GM12878 (cell line): ENCODE data around the gene IFI6. TPM values are rescaled to one million over a fixed set of nuclear protein-coding genes. Genes with fewer than 3 reads are reported as not detected.

ENCODE experiments used
- ATF3 ChIP-seq: IDR thresholded peaks from 2 replicates; pipeline ENCODE4 v1.6.1; 2011; ENCODE audit warnings: low read depth, mild to moderate bottlenecking, low read length, moderate library complexity, borderline replicate concordance; ENCODE audit errors: extremely low read depth
- BCL11A ChIP-seq: IDR thresholded peaks from 2 replicates; pipeline ENCODE4 v1.6.1; 2011; ENCODE audit warnings: low read depth, low read length
- CEBPZ ChIP-seq: fragments of 150-350 bp; IDR thresholded peaks from 2 replicates; pipeline ENCODE4 v1.6.1; 2016; ENCODE audit warnings: low read depth, low read length
- CREB1 ChIP-seq: IDR thresholded peaks from 2 replicates; pipeline ENCODE4 v1.6.1; 2012; ENCODE audit warnings: low read depth, mild to moderate bottlenecking, inconsistent platforms
- CREM ChIP-seq: IDR thresholded peaks from 2 replicates; pipeline ENCODE4 v1.6.1; 2014; ENCODE audit warnings: antibody characterized with exemption, low read depth
- FOXM1 ChIP-seq: IDR thresholded peaks from 2 replicates; pipeline ENCODE4 v1.6.1; 2012; ENCODE audit warnings: low read depth, mild to moderate bottlenecking, inconsistent platforms, low read length, moderate library complexity
- HDGF ChIP-seq: fragments of 450-650 bp; IDR thresholded peaks from 2 replicates; pipeline ENCODE4 v1.6.1; 2016; ENCODE audit warnings: antibody characterized with exemption
- HSF1 ChIP-seq: fragments of 150-350 bp; IDR thresholded peaks from 2 replicates; pipeline ENCODE4 v1.6.1; 2014; ENCODE audit warnings: mild to moderate bottlenecking, low read depth, low read length
- MEF2B ChIP-seq: fragments of 450-650 bp; IDR thresholded peaks from 2 replicates; pipeline ENCODE4 v1.6.1; 2018; ENCODE audit warnings: mild to moderate bottlenecking, moderate library complexity; ENCODE audit not compliant: partially characterized antibody, poor library complexity, severe bottlenecking
- MTA3 ChIP-seq: IDR thresholded peaks from 2 replicates; pipeline ENCODE4 v1.6.1; 2012; ENCODE audit warnings: low read length, inconsistent platforms, borderline replicate concordance
- NFYA ChIP-seq: IDR thresholded peaks from 2 replicates; pipeline ENCODE4 v1.6.1; 2011; ENCODE audit warnings: low read depth, mild to moderate bottlenecking, low read length, improper control_type of control experiment, borderline replicate concordance
- NKRF ChIP-seq: fragments of 450-650 bp; conservative IDR thresholded peaks from 2 replicates; pipeline ENCODE4 v1.6.1; 2017; ENCODE audit warnings: mild to moderate bottlenecking, moderate library complexity
- POLR2AphosphoS2 ChIP-seq: IDR thresholded peaks from 2 replicates; pipeline ENCODE4 v1.6.1; 2011; ENCODE audit warnings: low read depth, mild to moderate bottlenecking, low read length, improper control_type of control experiment, moderate library complexity
- POLR2AphosphoS5 ChIP-seq: IDR thresholded peaks from 2 replicates; pipeline ENCODE4 v1.6.1; 2011; ENCODE audit warnings: mild to moderate bottlenecking, low read length, inconsistent platforms
- RAD21 ChIP-seq: IDR thresholded peaks from 2 replicates; pipeline ENCODE4 v1.6.1; 2011; ENCODE audit warnings: mild to moderate bottlenecking, low read depth, low read length, moderate library complexity; ENCODE audit not compliant: insufficient read depth
- RUNX3 ChIP-seq: IDR thresholded peaks from 2 replicates; pipeline ENCODE4 v1.6.1; 2012; ENCODE audit warnings: low read length, inconsistent platforms
- SKIL ChIP-seq: fragments of 450-650 bp; IDR thresholded peaks from 2 replicates; pipeline ENCODE4 v1.6.1; 2017; ENCODE audit warnings: mild to moderate bottlenecking, low read depth, inconsistent platforms; ENCODE audit not compliant: poor library complexity, severe bottlenecking
- SMARCA5 ChIP-seq: fragments of 450-650 bp; IDR thresholded peaks from 2 replicates; pipeline ENCODE4 v1.6.1; 2017; ENCODE audit warnings: mild to moderate bottlenecking
- SMC3 ChIP-seq: IDR thresholded peaks from 2 replicates; pipeline ENCODE4 v1.6.1; 2011; ENCODE audit warnings: low read length, improper control_type of control experiment, borderline replicate concordance
- SREBF2 ChIP-seq: IDR thresholded peaks from 2 replicates; pipeline ENCODE4 v1.6.1; 2012; ENCODE audit warnings: mild to moderate bottlenecking, low read length
- polyA plus RNA-seq, 11 experiments: library from polyadenylated mRNA; depleted of rRNA in 4 of 11; unstranded in 6 of 11; stranded (reverse) in 5 of 11; fragments of >200 nt; fragmentation: Nextera tagmentation in 4 of 11; fragmentation: Illumina TruSeq in 1 of 11; extraction: Ambion mirVana in 4 of 11; extraction: Trizol in 1 of 11; gene quantifications; 1 replicate in 1 of 11; 2 replicates in 10 of 11; pipeline versions ENCODE4 v1.2.1 to v1.2.3, GENCODE V29; 2011 to 2016; ENCODE audit warnings: inconsistent platforms in 2 of 11, missing spikeins in 2 of 11, low read depth in 1 of 11
- total RNA-seq, 4 experiments: library from RNA; depleted of rRNA in 3 of 4; stranded (reverse); fragments of >200 nt in 3 of 4; fragmentation: Illumina TruSeq in 1 of 4; extraction: Trizol in 1 of 4; gene quantifications; 2 replicates each; pipeline versions ENCODE4 v1.2.1 to v1.2.3, GENCODE V29; 2013 to 2021

The IFI6 gene
- total and polyA plus RNA-seq, 10 of the 15 experiments (the other 5 are each of a cell fraction or from before 2014, with no cell fraction given) = 5.6 to 123 (median 69.0) TPM

- TF ChIP-seq SKIL (peak; percentile 14), HDGF (peak; percentile 91), POLR2AphosphoS5 (peak; percentile 27; the same call in 1 of the 2 replicates), CEBPZ (no peak), NFYA (no peak), SMC3 (peak; percentile 83), RAD21 (peak; percentile 82), CREB1 (peak; percentile 47; the same call in 1 of the 2 replicates), RUNX3 (peak; percentile 14), MEF2B (peak; percentile 10), POLR2AphosphoS2 (no peak), BCL11A (no peak), MTA3 (no peak), CREM (peak; percentile 64; the same call in 1 of the 2 replicates), HSF1 (no peak), SREBF2 (no peak), SMARCA5 (peak; percentile 53; the same call in 1 of the 2 replicates), NKRF (0 out of 2 replicates have a peak, but pooled peaks have one; percentile 36), FOXM1 (no peak), ATF3 (no peak)
Measured at GRCh38 chr1:27668808-27669723, 2.9 kb downstream of the IFI6 start (continued).
